HG02884 (cell line): Measurements from ENCODE around the gene APC2.
A peak's percentile ranks its signal among the peaks of the same experiment; 100 is the strongest.

Experiments
- ATAC-seq: cut with Tn5 transposase; IDR thresholded peaks from one replicate; pipeline ENCODE4 v1.9.1; 2021; ENCODE audit warnings: mild to moderate bottlenecking, moderate library complexity; ENCODE audit not compliant: unreplicated experiment

The APC2 gene, protein sequence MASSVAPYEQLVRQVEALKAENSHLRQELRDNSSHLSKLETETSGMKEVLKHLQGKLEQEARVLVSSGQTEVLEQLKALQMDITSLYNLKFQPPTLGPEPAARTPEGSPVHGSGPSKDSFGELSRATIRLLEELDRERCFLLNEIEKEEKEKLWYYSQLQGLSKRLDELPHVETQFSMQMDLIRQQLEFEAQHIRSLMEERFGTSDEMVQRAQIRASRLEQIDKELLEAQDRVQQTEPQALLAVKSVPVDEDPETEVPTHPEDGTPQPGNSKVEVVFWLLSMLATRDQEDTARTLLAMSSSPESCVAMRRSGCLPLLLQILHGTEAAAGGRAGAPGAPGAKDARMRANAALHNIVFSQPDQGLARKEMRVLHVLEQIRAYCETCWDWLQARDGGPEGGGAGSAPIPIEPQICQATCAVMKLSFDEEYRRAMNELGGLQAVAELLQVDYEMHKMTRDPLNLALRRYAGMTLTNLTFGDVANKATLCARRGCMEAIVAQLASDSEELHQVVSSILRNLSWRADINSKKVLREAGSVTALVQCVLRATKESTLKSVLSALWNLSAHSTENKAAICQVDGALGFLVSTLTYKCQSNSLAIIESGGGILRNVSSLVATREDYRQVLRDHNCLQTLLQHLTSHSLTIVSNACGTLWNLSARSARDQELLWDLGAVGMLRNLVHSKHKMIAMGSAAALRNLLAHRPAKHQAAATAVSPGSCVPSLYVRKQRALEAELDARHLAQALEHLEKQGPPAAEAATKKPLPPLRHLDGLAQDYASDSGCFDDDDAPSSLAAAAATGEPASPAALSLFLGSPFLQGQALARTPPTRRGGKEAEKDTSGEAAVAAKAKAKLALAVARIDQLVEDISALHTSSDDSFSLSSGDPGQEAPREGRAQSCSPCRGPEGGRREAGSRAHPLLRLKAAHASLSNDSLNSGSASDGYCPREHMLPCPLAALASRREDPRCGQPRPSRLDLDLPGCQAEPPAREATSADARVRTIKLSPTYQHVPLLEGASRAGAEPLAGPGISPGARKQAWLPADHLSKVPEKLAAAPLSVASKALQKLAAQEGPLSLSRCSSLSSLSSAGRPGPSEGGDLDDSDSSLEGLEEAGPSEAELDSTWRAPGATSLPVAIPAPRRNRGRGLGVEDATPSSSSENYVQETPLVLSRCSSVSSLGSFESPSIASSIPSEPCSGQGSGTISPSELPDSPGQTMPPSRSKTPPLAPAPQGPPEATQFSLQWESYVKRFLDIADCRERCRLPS (N-terminal part only)

GRCh38 chr19:1449467-1450442 is at the start of gene APC2:
TSS of gene APC2 (plus strand) at chr19:1450121. CDS start at chr19:1453002, 2,881 bp downstream.
- no peak for ATAC-seq

DNA sequence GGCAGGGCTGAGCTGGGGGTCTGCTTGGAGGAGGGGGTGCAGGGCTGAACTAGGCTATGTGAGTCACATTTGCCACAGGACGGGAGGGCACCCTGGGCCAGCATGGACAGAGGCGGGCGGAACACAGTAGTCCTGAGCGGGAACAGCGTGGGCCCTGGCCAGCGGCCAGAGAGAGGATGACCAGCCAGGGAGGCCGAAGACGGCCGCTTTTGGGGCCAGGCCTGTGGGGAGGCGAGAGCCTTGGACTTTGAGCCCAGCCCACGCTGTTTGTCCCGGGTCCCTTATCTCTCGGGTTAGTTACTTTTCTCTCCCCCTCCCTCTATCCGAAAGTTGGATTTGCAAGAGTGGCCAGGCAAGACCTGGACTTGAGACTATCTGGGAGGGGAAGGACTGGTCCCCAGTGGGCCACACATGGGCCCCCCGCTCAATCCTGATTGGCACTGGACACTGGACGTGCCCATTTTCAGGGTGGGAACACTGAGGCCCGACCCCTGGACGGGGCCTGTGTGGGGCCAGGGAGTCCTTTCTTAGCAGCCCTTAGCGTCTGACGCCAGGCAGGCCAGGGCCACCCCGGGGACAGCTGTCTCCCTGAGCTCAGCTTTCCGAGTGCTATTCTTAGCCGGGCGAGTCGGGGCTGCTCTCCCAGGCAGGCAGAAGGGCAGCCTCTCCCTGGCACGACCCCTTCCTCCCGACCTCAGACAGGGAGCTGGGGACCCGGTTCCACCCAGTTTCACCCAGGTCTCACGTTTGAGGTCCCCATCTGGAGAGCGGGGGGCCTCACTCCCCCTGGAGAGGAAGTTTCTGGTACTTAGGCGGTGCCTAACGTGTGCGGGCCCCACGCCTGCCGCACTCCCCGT is 49.4 kb upstream of the APC2 start:
- no peak for ATAC-seq

DNA sequence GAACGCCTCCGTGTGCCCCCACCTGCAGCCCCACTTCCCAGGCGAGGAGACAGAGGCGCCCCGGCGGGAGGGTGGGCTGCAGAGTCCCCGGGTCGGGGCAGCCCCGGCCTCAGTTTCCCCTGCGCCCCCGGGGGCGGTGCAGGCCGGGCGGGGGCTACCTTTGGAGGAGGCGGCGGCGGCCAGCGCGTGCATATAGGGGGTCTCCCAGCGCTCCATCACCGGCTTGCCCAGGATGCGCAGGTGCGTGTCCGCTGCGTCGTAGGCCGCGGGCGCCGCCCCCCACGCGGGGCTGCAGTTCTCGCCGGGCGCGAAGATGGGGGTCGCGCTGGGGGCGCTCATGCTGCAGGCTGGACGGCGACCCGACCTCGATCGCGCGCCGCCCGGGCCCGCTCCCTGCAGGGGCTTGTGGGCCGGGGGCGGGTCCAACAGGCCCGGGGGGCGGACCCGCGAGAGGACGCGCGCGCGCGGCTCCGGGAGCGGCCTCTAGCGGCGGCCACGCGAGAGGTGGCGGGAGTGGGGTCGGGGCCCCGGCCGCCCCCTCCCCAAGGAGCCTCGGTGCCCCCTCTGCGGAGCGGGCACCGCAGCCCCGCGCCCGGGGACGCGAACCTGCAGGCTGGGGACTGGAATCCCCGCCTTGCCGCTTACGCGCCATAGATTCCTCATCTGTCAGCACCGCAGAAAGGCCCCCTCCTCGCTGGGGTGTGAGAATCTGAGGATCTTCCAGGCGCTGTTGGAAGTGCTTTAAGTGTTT is 48.6 kb upstream of the APC2 start, which contains the start of gene GAMT:
Gene GAMT (minus strand): TSS at position 405 of the 751 bp plus-strand sequence. CDS start 66 bp downstream, at position 339.
- ATAC-seq = no peak

DNA sequence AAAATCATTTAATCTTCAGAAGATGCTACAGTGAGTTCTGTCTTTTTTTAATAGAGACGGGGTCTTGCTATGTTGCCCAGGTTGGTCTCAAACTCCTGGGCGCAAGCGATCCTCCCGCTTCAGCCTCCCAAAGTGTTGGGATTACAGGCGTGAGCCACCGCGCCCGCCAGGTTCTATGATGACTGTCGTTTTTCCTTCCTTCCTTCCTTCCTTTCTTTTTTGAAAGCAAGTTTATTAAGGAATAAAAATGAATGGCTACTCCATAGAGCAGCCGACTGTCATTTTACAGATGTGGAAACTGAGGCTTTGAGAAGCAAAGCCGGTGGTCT is 48.1 kb upstream of the APC2 start:
- no peak for ATAC-seq

- ATAC-seq = no peak
These were observed 47.4 kb upstream of the APC2 start for GRCh38 chr19:1402411-1403070.

GRCh38 chr19:1406774-1407527 is 43.0 kb upstream of the APC2 start:
- peak; percentile 61 for ATAC-seq

DNA sequence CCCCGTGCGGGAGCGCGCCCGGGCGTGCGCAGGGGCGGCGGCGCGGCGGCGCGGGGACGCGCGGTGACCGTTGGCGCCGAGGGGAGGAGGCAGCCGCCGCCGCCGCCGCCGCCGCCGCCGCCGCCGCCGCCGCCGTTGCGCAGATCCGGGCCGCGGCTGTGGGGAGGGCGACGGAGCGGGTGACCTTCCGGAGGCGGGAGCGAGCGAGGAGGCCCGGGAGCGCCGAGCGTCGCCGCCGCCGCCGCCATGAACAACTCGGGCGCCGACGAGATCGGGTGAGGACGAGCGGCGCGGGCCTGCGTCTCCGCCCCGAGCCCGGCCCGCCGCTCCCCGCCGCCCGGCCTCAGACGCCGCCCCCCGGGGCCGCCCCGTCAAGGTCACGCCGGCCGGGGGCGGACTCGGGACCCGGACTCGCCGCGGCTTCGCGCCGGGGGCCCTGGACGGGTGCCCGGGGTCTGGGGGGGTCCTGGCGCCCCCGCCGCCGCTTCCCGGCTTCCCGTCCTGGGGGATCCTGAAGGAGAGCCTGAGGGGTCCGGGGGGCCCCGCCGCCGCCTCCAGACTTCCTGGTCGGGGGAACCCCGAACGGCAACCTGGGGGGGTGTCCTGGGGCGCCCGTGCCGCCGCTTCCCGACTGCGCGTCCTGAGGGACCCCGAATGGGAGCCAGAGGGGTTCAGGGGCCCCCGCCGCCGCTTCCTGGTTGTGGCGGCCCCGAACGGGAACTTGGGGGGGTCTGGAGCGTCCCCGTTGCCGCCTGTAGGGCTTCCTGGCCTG is 42.2 kb upstream of the APC2 start, which contains the start of gene DAZAP1:
Gene DAZAP1 (plus strand): TSS at position 59 of the 772 bp plus-strand sequence. CDS start 188 bp downstream, at position 247.
- peak; percentile 22 for ATAC-seq

GRCh38 chr19:1408300-1409203 is 41.4 kb upstream of the APC2 start:
- ATAC-seq = no peak

DNA sequence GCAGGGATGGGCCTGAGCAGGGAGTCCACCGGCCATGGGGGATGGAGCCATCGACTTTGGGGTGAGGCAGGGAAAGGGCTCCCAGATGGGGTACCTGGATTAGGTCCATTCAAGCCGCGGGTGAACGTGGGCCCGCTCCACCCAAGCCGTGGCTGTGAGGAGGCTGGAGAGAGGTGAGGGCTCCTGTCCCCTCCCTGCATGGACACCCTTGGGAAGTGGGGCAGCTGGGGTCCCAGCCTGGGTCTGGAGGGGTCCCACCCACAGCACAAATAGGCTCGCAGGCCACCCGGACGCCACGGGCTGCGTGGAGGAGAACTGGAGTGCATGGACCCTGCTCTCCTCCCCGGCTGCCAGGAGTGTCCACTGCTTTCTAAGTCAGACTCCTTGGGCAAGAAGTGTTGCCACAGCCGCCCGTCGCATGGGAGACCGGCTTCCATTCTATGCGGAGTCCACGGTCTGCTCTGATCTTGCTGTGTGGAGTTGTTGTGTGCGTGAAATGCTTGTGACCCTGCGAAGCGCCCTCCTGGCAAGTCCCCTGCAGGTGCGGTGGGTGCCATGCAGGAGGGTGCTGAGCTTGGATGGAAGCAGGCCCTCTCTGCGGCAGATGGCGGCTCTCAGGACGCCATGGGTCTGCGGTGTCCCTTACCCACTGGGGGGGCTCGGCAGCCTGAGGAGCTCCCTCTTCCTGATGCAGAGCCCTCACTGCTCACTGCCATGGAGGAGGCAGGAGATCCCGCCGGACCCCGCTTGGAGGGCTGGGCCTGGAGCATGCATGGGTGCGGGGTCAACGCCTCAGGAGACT is 40.5 kb upstream of the APC2 start:
- no peak for ATAC-seq

DNA sequence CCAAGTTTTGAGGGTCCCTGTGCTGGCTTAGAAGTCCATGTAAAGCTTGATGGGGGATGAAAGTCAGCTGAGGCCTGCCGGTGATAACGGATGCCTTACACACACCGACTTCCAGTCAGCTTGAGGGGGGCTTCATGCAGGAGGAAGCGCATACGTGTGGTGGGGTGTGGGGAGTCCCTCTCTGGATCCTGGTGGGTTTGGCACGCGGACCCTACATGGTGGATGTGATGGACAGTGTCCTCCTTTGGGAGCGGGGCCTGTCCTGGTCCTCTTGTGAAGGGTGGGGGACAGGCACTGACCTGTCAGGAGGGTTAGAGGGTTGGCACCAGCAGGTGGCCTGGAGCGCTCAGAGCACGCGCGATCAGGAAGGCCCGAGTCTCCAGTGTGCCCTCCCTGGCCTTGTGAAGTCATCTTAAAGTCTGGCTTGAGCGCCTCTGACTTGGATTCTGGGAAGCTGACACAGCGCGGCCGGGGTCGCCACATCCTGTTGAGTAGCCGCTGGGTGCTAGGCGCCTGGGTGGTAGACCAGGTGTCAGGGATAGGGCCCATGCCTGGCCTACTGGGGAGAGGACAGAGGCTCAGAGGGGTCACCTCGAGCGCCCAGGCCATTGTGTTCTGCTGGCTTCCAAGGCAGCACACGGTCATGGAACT is 39.7 kb upstream of the APC2 start:
- ATAC-seq = no peak

GRCh38 chr19:1410789-1411188 is 39.1 kb upstream of the APC2 start:
- ATAC-seq = no peak

DNA sequence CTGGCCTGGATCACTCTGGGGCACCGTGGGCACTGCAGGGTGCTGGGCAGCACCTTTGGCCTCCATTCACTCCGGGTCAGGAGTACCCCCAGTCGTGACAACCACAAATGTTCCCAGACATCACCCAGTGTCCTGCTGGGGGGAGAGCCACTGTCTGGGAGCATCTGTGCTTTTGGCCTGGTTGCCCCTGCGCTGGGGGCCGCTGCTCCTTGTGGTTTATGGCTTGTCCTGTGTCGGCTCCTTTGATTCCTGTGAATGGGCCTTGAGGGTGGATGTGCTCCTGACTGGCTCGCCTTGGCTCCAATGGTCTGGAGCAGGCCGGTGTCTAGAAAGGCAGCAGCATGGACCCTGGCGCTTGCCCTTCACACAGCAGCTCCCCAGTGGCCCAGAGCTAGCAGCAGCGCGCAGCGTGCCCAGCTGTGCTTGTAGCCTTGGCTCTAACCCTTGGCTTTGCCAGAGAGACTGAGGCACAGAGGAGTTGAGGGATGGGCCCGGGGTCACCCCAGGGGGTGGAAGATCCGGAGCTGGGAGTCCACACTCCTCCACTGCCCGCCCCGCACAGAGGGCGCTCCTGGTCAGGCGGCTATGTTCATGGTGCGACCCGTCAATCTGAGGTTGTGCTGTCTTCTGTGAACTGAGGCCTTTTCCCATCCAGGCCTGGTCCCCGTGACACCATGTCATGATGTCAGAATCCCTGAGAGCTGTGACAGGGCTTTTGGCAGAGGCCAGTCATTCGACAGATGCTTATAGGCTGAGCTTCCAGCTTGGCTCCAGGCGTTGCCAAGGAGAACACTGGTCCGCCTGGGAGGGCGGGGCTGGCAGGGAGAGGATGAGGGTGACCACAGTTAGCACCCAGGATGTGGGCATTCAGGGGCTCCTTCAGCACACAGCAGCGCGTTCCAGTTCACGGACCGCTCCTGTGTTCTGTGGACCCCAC is 38.4 kb upstream of the APC2 start:
- ATAC-seq = no peak
